HG03571 (cell line): ENCODE results near the gene ZNF93.
"Not testable (repeated sequence)": the region's sequence is repeated elsewhere in the genome, so short reads cannot be mapped to it uniquely, and the experiment has no call there.

Experiments used
- ATAC-seq: cut with Tn5 transposase; IDR thresholded peaks from one replicate; pipeline ENCODE4 v1.9.1; 2021; ENCODE audit not compliant: unreplicated experiment

ZNF93 gene

GRCh38 chr19:19937403-19937802 lies 36.7 kb downstream of the ZNF93 start:
- ATAC-seq = no peak

GRCh38 chr19:19938449-19938848 lies 37.7 kb downstream of the ZNF93 start:
- ATAC-seq = no peak

- no peak for ATAC-seq
These were observed 43.3 kb downstream of the ZNF93 start for GRCh38 chr19:19943848-19944582.

GRCh38 chr19:19944583-19944880 lies 43.8 kb downstream of the ZNF93 start:
- ATAC-seq = no peak

GRCh38 chr19:19946226-19946625 lies 45.5 kb downstream of the ZNF93 start:
- ATAC-seq = no peak

- ATAC-seq = no peak
These were observed 48.1 kb downstream of the ZNF93 start for GRCh38 chr19:19948800-19949199.

GRCh38 chr19:19955208-19955607 lies 54.5 kb downstream of the ZNF93 start:
- no peak for ATAC-seq

- no peak for ATAC-seq
These were observed 55.8 kb downstream of the ZNF93 start for GRCh38 chr19:19956434-19957075.

GRCh38 chr19:19957766-19958165 lies 57.0 kb downstream of the ZNF93 start:
- not testable (repeated sequence) for ATAC-seq

- ATAC-seq = not testable (repeated sequence)
These were observed 58.5 kb downstream of the ZNF93 start for GRCh38 chr19:19959151-19959799.

- ATAC-seq = no peak
These were observed 63.7 kb downstream of the ZNF93 start for GRCh38 chr19:19964416-19964815.

GRCh38 chr19:19966126-19966525 lies 65.4 kb downstream of the ZNF93 start:
- not testable (repeated sequence) for ATAC-seq

GRCh38 chr19:19966862-19967261 lies 66.1 kb downstream of the ZNF93 start:
- ATAC-seq = no peak
